ENCODE results near the gene PARP9. TPM values are rescaled to one million over a fixed set of nuclear protein-coding genes. Genes with fewer than 3 reads are reported as not detected.

The PARP9 gene
- total and polyA plus RNA-seq, 4 donors, result 13.5 to 41.9 (median 25.4) TPM

- no peaks in the 10 kb centered on the region for H3K4me1 ChIP-seq (ENCODE audit: control insufficient read depth in 1 of 2, insufficient read depth in 2 of 2, low read length in 2 of 2)
- WGBS, 2 donors, result 58 to 61% methylated on average over 5 of the region's 5 CpGs
- peaks cover 3% of the 10 kb centered on the region in 2 donors for H3K36me3 ChIP-seq (ENCODE audit: control insufficient read depth in 1 of 2, insufficient read depth in 2 of 2, low read length in 1 of 2)
- no peaks in the 10 kb centered on the region for H3K9me3 ChIP-seq (ENCODE audit: control insufficient read depth, low read length)
- no peak for ATAC-seq (ENCODE audit: low FRiP score)
- intact Hi-C loops (cut with DNase I), result loop anchor here in 1 of 2 donors (5.0 kb wide), 1 partner anchor 119 kb away; the partner anchor contains the start of gene PARP14
- no peak for DNase-seq
- H3K27ac ChIP-seq (ENCODE audit: low read depth in 1 of 2, low read length in 2 of 2), result peak overlapping the region; percentile 5 to 59
- no peaks in the 10 kb centered on the region for H3K27me3 ChIP-seq (ENCODE audit: control insufficient read depth in 1 of 2, insufficient read depth in 2 of 2, low read length in 1 of 2)
- peak overlapping the region; percentile 65 to 77 for H3K4me3 ChIP-seq (ENCODE audit: low read length in 2 of 2)
Measured at GRCh38 chr3:122562923-122563716, 980 bp downstream of the PARP9 start.

DNA sequence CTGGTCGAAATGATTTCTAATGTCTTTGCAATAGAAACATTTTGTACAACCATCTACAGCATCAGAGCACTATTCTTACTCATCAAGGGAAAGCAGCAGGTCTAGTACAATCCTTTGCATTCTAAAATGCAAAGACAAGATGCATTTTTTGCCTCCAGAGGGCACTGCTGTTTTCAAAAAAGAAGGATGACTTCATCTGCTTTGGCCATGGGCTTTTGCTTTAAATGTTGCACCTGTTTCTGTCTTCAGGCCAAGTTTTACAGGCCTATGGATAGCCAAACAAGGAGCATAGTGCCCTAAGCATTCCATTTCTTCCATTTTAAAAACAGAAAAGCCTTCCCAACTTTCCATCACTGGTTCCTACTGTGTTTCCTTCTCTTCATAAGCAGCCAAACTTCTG, 3.4 kb downstream of the PARP9 start:
- Histone ChIP-seq H3K27me3 (ENCODE audit: control insufficient read depth in 1 of 2, insufficient read depth in 2 of 2, low read length in 1 of 2) (no peaks in the 10 kb centered on the region), H3K4me3 (ENCODE audit: low read length in 2 of 2) (no peak overlapping the region), H3K27ac (ENCODE audit: low read depth in 1 of 2, low read length in 2 of 2) (no peak overlapping the region), H3K36me3 (ENCODE audit: control insufficient read depth in 1 of 2, insufficient read depth in 2 of 2, low read length in 1 of 2) (peaks cover 4 to 7% of the 10 kb centered on the region in 2 donors), H3K9me3 (ENCODE audit: control insufficient read depth, low read length) (no peaks in the 10 kb centered on the region), H3K4me1 (ENCODE audit: control insufficient read depth in 1 of 2, insufficient read depth in 2 of 2, low read length in 2 of 2) (no peaks in the 10 kb centered on the region)
- ATAC-seq (ENCODE audit: low FRiP score) (no peak), DNase-seq (no peak)
- WGBS, 2 donors, result 90% methylated on average over 1 of the region's 1 CpG
- intact Hi-C loops (cut with DNase I), result loop anchor here (1.0 to 5.0 kb wide), 2 partner anchors 119 to 122 kb away; partner anchors contain the start of gene PARP14 (in 1 of the 2)

DNA sequence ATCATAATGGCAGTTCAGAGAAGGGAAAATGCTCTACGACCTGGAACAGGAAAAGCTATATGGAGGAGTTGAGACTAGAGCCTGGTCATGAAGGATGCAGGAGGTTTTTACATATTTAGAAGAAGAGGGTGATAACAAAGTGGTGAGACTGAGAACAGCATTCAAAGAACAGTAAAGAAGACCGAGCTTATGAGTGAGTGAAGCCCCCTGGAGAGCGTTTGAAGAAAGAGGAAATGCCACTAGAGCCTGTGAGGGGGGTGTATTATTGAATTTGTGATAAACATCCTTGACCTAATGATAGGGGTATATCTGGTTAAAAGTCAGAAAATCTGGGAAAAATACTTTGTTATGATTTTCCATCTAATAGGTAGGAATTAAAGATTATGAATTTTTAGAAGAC, 4.2 kb downstream of the PARP9 start:
- DNase-seq (no peak), ATAC-seq (ENCODE audit: low FRiP score) (no peak)
- Histone ChIP-seq H3K9me3 (ENCODE audit: control insufficient read depth, low read length) (no peaks in the 10 kb centered on the region), H3K4me3 (ENCODE audit: low read length in 2 of 2) (no peak overlapping the region), H3K36me3 (ENCODE audit: control insufficient read depth in 1 of 2, insufficient read depth in 2 of 2, low read length in 1 of 2) (peaks cover 4 to 9% of the 10 kb centered on the region in 2 donors), H3K4me1 (ENCODE audit: control insufficient read depth in 1 of 2, insufficient read depth in 2 of 2, low read length in 2 of 2) (no peaks in the 10 kb centered on the region), H3K27me3 (ENCODE audit: control insufficient read depth in 1 of 2, insufficient read depth in 2 of 2, low read length in 1 of 2) (no peaks in the 10 kb centered on the region), H3K27ac (ENCODE audit: low read depth in 1 of 2, low read length in 2 of 2) (no peak overlapping the region)
- 87 to 88% methylated on average over 3 of the region's 3 CpGs for WGBS, 2 donors
- intact Hi-C loops (cut with DNase I), result loop anchor here (1.0 to 5.0 kb wide), 2 partner anchors 119 to 122 kb away; partner anchors contain the start of gene PARP14 (in 1 of the 2)

DNA sequence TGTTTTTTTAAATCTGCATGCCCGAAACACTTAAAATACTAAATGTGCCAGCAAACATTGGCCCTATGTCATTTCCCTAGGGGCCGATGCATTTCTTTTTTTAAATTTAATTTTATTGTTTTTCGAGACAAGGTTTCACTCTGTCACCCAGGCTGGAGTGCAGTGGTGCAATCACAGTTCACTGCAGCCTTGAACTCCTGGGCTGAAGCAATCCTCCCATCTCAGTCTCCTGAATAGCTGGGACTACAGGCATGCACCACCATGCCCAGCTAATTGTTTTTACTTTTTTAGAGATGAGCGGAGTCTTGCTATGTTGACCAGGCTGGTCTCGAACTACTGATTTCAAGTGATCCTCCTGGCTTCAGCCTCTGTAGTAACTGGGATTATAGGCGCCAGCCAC, 5.5 kb downstream of the PARP9 start:
- H3K27ac ChIP-seq (ENCODE audit: low read depth in 1 of 2, low read length in 2 of 2), result no peak overlapping the region
- no peak for ATAC-seq (ENCODE audit: low FRiP score)
- H3K4me3 ChIP-seq (ENCODE audit: low read length in 2 of 2), result no peak overlapping the region
- H3K36me3 ChIP-seq (ENCODE audit: control insufficient read depth in 1 of 2, insufficient read depth in 2 of 2, low read length in 1 of 2), result peaks cover 7 to 11% of the 10 kb centered on the region in 2 donors
- no peaks in the 10 kb centered on the region for H3K9me3 ChIP-seq (ENCODE audit: control insufficient read depth, low read length)
- no peaks in the 10 kb centered on the region for H3K27me3 ChIP-seq (ENCODE audit: control insufficient read depth in 1 of 2, insufficient read depth in 2 of 2, low read length in 1 of 2)
- 59 to 66% methylated on average over 6 of the region's 6 CpGs for WGBS, 2 donors
- intact Hi-C loops (cut with DNase I), result no loop called here
- no peak for DNase-seq
- H3K4me1 ChIP-seq (ENCODE audit: control insufficient read depth in 1 of 2, insufficient read depth in 2 of 2, low read length in 2 of 2), result no peaks in the 10 kb centered on the region

GRCh38 chr3:122557356-122557755, 6.7 kb downstream of the PARP9 start:
- Histone ChIP-seq H3K36me3 (ENCODE audit: control insufficient read depth in 1 of 2, insufficient read depth in 2 of 2, low read length in 1 of 2) (peaks cover 7 to 11% of the 10 kb centered on the region in 2 donors), H3K4me3 (ENCODE audit: low read length in 2 of 2) (no peak overlapping the region), H3K4me1 (ENCODE audit: control insufficient read depth in 1 of 2, insufficient read depth in 2 of 2, low read length in 2 of 2) (no peaks in the 10 kb centered on the region), H3K27me3 (ENCODE audit: control insufficient read depth in 1 of 2, insufficient read depth in 2 of 2, low read length in 1 of 2) (no peaks in the 10 kb centered on the region), H3K9me3 (ENCODE audit: control insufficient read depth, low read length) (no peaks in the 10 kb centered on the region), H3K27ac (ENCODE audit: low read depth in 1 of 2, low read length in 2 of 2) (no peak overlapping the region)
- intact Hi-C loops (cut with DNase I), result no loop called here
- ATAC-seq (ENCODE audit: low FRiP score) (no peak), DNase-seq (no peak)
- WGBS, 2 donors, result 91 to 94% methylated on average over 5 of the region's 5 CpGs

- peaks cover 9 to 11% of the 10 kb centered on the region in 2 donors for H3K36me3 ChIP-seq (ENCODE audit: control insufficient read depth in 1 of 2, insufficient read depth in 2 of 2, low read length in 1 of 2)
- DNase-seq (no peak), ATAC-seq (ENCODE audit: low FRiP score) (no peak)
- intact Hi-C loops (cut with DNase I), result no loop called here
- H3K9me3 ChIP-seq (ENCODE audit: control insufficient read depth, low read length), result no peaks in the 10 kb centered on the region
- no peak overlapping the region for H3K27ac ChIP-seq (ENCODE audit: low read depth in 1 of 2, low read length in 2 of 2)
- no peaks in the 10 kb centered on the region for H3K4me1 ChIP-seq (ENCODE audit: control insufficient read depth in 1 of 2, insufficient read depth in 2 of 2, low read length in 2 of 2)
- H3K27me3 ChIP-seq (ENCODE audit: control insufficient read depth in 1 of 2, insufficient read depth in 2 of 2, low read length in 1 of 2), result no peaks in the 10 kb centered on the region
- no peak overlapping the region for H3K4me3 ChIP-seq (ENCODE audit: low read length in 2 of 2)
- WGBS, 2 donors, result 78 to 85% methylated on average over 6 of the region's 6 CpGs
Measured at GRCh38 chr3:122555275-122556071, 8.6 kb downstream of the PARP9 start.

DNA sequence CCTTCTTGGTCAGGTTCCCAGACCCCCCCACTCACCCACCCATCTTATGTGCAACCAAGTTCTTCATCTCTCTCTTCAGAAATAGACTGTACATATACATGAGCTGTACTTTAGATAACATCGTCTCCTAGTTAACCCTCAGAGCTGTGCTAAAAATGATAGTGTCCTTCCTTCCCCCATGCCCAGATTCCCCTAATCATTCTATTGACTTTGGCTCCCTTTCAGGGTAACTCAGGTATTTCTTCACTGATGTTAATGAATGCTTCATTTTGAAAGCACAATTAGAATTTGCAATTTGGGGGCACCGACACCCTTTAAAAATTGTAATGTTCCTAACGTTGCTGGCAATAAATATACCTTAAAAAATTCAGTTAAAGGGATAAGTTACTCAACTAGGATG, 10.9 kb downstream of the PARP9 start:
- Histone ChIP-seq H3K4me1 (ENCODE audit: control insufficient read depth in 1 of 2, insufficient read depth in 2 of 2, low read length in 2 of 2) (peaks cover 0 to 3% of the 10 kb centered on the region in 2 donors), H3K36me3 (ENCODE audit: control insufficient read depth in 1 of 2, insufficient read depth in 2 of 2, low read length in 1 of 2) (peaks cover 8 to 12% of the 10 kb centered on the region in 2 donors), H3K27ac (ENCODE audit: low read depth in 1 of 2, low read length in 2 of 2) (no peak overlapping the region), H3K4me3 (ENCODE audit: low read length in 2 of 2) (no peak overlapping the region), H3K9me3 (ENCODE audit: control insufficient read depth, low read length) (no peaks in the 10 kb centered on the region), H3K27me3 (ENCODE audit: control insufficient read depth in 1 of 2, insufficient read depth in 2 of 2, low read length in 1 of 2) (no peaks in the 10 kb centered on the region)
- intact Hi-C loops (cut with DNase I), result no loop called here
- ATAC-seq (ENCODE audit: low FRiP score), result no peak
- 74 to 80% methylated on average over 3 of the region's 3 CpGs for WGBS, 2 donors
- no peak for DNase-seq

DNA sequence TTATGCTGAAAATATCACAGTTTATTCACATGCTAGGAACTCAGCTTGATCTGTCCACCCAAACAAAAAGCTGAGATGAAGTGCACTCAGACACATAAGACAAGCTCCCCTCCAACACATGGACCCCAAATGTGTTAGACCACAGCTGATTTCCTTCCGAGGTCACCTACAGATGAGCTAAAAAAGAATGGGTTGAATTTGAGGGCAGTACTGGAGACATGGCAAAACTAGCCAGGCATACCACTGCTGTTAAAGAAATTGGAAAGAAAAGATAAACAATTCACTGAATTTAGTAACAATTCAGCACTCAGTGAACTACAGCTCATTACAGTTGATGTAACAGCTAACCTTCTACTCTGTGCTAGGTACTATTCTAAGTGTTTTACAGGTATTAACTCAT, 15.5 kb downstream of the PARP9 start:
- H3K4me3 ChIP-seq (ENCODE audit: low read length in 2 of 2), result no peak overlapping the region
- no peaks in the 10 kb centered on the region for H3K27me3 ChIP-seq (ENCODE audit: control insufficient read depth in 1 of 2, insufficient read depth in 2 of 2, low read length in 1 of 2)
- intact Hi-C loops (cut with DNase I), result no loop called here
- no peak overlapping the region for H3K27ac ChIP-seq (ENCODE audit: low read depth in 1 of 2, low read length in 2 of 2)
- ATAC-seq (ENCODE audit: low FRiP score) (no peak), DNase-seq (no peak)
- peaks cover 3 to 7% of the 10 kb centered on the region in 2 donors for H3K36me3 ChIP-seq (ENCODE audit: control insufficient read depth in 1 of 2, insufficient read depth in 2 of 2, low read length in 1 of 2)
- no peaks in the 10 kb centered on the region for H3K9me3 ChIP-seq (ENCODE audit: control insufficient read depth, low read length)
- WGBS, 2 donors, result 23 to 31% methylated on average over 1 of the region's 1 CpG
- peaks cover 1 to 3% of the 10 kb centered on the region in 2 donors for H3K4me1 ChIP-seq (ENCODE audit: control insufficient read depth in 1 of 2, insufficient read depth in 2 of 2, low read length in 2 of 2)
